Skeletal muscle satellite cell (primary cell): ENCODE data around the gene SH3PXD2B. TPM values are rescaled to one million over a fixed set of nuclear protein-coding genes. Genes with fewer than 3 reads are reported as not detected.

Experiments used
- H3K27me3 ChIP-seq: 2 replicates; pipeline ENCODE4 v1.7.0; 2013; ENCODE audit warnings: low read length; ENCODE audit not compliant: control insufficient read depth, insufficient read depth
- H3K36me3 ChIP-seq: 2 replicates; pipeline ENCODE4 v1.7.0; 2013; ENCODE audit warnings: mild to moderate bottlenecking, control low read depth, low read length; ENCODE audit not compliant: insufficient read depth
- H3K4me1 ChIP-seq: 2 replicates; pipeline ENCODE4 v1.7.0; 2013; ENCODE audit warnings: low read length; ENCODE audit not compliant: control insufficient read depth, insufficient read depth
- H3K4me2 ChIP-seq: 2 replicates; pipeline ENCODE4 v1.7.0; 2013; ENCODE audit warnings: mild to moderate bottlenecking, low read length
- H3K4me3 ChIP-seq: 2 replicates; pipeline ENCODE4 v1.7.0; 2013; ENCODE audit warnings: low read length
- H3K9ac ChIP-seq: 2 replicates; pipeline ENCODE4 v1.7.0; 2013; ENCODE audit warnings: mild to moderate bottlenecking, low read depth, low read length, moderate library complexity
- H3K9me3 ChIP-seq: replicated peaks from 2 replicates; pipeline ENCODE4 v1.7.0; 2013; ENCODE audit warnings: mild to moderate bottlenecking, control low read depth, low read length
- total RNA-seq: library from RNA; depleted of rRNA; stranded (reverse); fragments of >200 nt; gene quantifications from 2 replicates; pipeline ENCODE4 v1.2.3, GENCODE V29; 2012; rRNA removed

Gene SH3PXD2B
- 23.2 and 32.2 TPM in 2 replicates for total RNA-seq

- peak within 1 kb of the TSS; percentile 92 for H3K4me3 ChIP-seq
- H3K9ac ChIP-seq, result peak within 1 kb of the TSS; percentile 93
- no peaks in the 10 kb centered on the region for H3K27me3 ChIP-seq
- H3K4me1 ChIP-seq, result peaks cover 53% of the 10 kb centered on the region
- H3K9me3 ChIP-seq, result no peaks in the 10 kb centered on the region
- peaks cover 9% of the 10 kb centered on the region for H3K36me3 ChIP-seq
- peak within 1 kb of the TSS; percentile 99 for H3K4me2 ChIP-seq
Measured at GRCh38 chr5:172454358-172455086, at the start of gene SH3PXD2B. TSS of gene SH3PXD2B (minus strand) at chr5:172454525. CDS start at chr5:172454352, 173 bp downstream.

- peaks cover 8% of the 10 kb centered on the region for H3K4me1 ChIP-seq
- no peak overlapping the region for H3K9ac ChIP-seq
- no peaks in the 10 kb centered on the region for H3K9me3 ChIP-seq
- H3K27me3 ChIP-seq, result peaks cover 11% of the 10 kb centered on the region
- no peak overlapping the region for H3K4me3 ChIP-seq
- no peaks in the 10 kb centered on the region for H3K36me3 ChIP-seq
- H3K4me2 ChIP-seq, result no peak overlapping the region
Measured at GRCh38 chr5:172502969-172503368, 48.6 kb upstream of the SH3PXD2B start.

- no peak overlapping the region for H3K4me3 ChIP-seq
- H3K4me2 ChIP-seq, result no peak overlapping the region
- H3K27me3 ChIP-seq, result peaks cover 11% of the 10 kb centered on the region
- H3K4me1 ChIP-seq, result peaks cover 8% of the 10 kb centered on the region
- H3K9ac ChIP-seq, result no peak overlapping the region
- no peaks in the 10 kb centered on the region for H3K36me3 ChIP-seq
- no peaks in the 10 kb centered on the region for H3K9me3 ChIP-seq
Measured at GRCh38 chr5:172502410-172502809, 48.1 kb upstream of the SH3PXD2B start.

- Histone ChIP-seq H3K4me3 (no peak overlapping the region), H3K27me3 (peaks cover 14% of the 10 kb centered on the region), H3K36me3 (no peaks in the 10 kb centered on the region), H3K4me2 (no peak overlapping the region), H3K9me3 (no peaks in the 10 kb centered on the region), H3K4me1 (peaks cover 10% of the 10 kb centered on the region), H3K9ac (no peak overlapping the region)
Measured at GRCh38 chr5:172501708-172502320, 47.5 kb upstream of the SH3PXD2B start.

- Histone ChIP-seq H3K9me3 (no peaks in the 10 kb centered on the region), H3K4me1 (peaks cover 10% of the 10 kb centered on the region), H3K4me2 (no peak overlapping the region), H3K36me3 (no peaks in the 10 kb centered on the region), H3K4me3 (no peak overlapping the region), H3K27me3 (peaks cover 28% of the 10 kb centered on the region), H3K9ac (no peak overlapping the region)
Measured at GRCh38 chr5:172499287-172499686, 45.0 kb upstream of the SH3PXD2B start.

- Histone ChIP-seq H3K9ac (no peak overlapping the region), H3K4me3 (no peak overlapping the region), H3K4me2 (no peak overlapping the region), H3K36me3 (no peaks in the 10 kb centered on the region), H3K4me1 (peaks cover 5% of the 10 kb centered on the region), H3K27me3 (peaks cover 34% of the 10 kb centered on the region), H3K9me3 (no peaks in the 10 kb centered on the region)
Measured at GRCh38 chr5:172498431-172499129, 44.3 kb upstream of the SH3PXD2B start.

- H3K9ac ChIP-seq, result no peak overlapping the region
- H3K9me3 ChIP-seq, result no peaks in the 10 kb centered on the region
- peaks cover 42% of the 10 kb centered on the region for H3K27me3 ChIP-seq
- no peak overlapping the region for H3K4me2 ChIP-seq
- H3K4me1 ChIP-seq, result peaks cover 5% of the 10 kb centered on the region
- no peaks in the 10 kb centered on the region for H3K36me3 ChIP-seq
- H3K4me3 ChIP-seq, result no peak overlapping the region
Measured at GRCh38 chr5:172497591-172498255, 43.4 kb upstream of the SH3PXD2B start.

- H3K27me3 ChIP-seq, result peaks cover 48% of the 10 kb centered on the region
- no peak overlapping the region for H3K9ac ChIP-seq
Measured at GRCh38 chr5:172496671-172497371, 42.5 kb upstream of the SH3PXD2B start.

GRCh38 chr5:172494630-172495505, 40.5 kb upstream of the SH3PXD2B start:
- no peak overlapping the region for H3K9ac ChIP-seq
- no peaks in the 10 kb centered on the region for H3K36me3 ChIP-seq
- no peak overlapping the region for H3K4me2 ChIP-seq
- H3K4me3 ChIP-seq, result no peak overlapping the region
- H3K4me1 ChIP-seq, result peaks cover 5% of the 10 kb centered on the region
- no peaks in the 10 kb centered on the region for H3K9me3 ChIP-seq
- H3K27me3 ChIP-seq, result peaks cover 49% of the 10 kb centered on the region

More at GRCh38 chr5:172496671-172497371, 42.5 kb upstream of the SH3PXD2B start:
- H3K9me3 ChIP-seq, result no peaks in the 10 kb centered on the region
- no peaks in the 10 kb centered on the region for H3K36me3 ChIP-seq
- peaks cover 5% of the 10 kb centered on the region for H3K4me1 ChIP-seq
- no peak overlapping the region for H3K4me2 ChIP-seq
- H3K4me3 ChIP-seq, result no peak overlapping the region

- Histone ChIP-seq H3K36me3 (no peaks in the 10 kb centered on the region), H3K4me1 (peaks cover 5% of the 10 kb centered on the region), H3K4me2 (no peak overlapping the region), H3K9me3 (no peaks in the 10 kb centered on the region), H3K27me3 (peaks cover 57% of the 10 kb centered on the region), H3K4me3 (no peak overlapping the region), H3K9ac (no peak overlapping the region)
Measured at GRCh38 chr5:172493906-172494305, 39.6 kb upstream of the SH3PXD2B start.
